NK-92 (cell line): ENCODE data around the gene PNMA6E.

Experiments
- DNase-seq: peaks from one replicate; lab custom pipeline; 2025; ENCODE audit not compliant: unreplicated experiment; lab: John Stamatoyannopoulos, UW

PNMA6E gene

DNA sequence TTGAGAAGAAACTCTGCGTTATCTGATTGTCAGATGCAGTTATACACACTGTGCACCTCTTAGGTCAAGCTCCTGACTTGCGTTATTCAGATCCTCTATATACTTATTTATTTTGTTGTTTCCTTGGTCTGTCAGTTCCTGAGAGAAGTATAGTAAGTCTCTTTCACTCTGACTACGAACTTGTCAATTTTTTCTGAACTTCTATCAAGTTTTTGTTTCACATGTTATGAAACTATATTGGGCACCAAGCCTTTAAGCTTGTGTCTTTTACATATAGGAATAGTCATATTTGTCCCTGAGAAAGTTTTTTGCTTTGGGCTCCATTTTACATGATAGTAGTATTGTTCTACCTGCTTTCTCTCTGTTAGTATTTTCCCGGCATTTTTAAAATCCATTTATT is 35.5 kb downstream of the PNMA6E start:
- DNase-seq, result no peak

DNA sequence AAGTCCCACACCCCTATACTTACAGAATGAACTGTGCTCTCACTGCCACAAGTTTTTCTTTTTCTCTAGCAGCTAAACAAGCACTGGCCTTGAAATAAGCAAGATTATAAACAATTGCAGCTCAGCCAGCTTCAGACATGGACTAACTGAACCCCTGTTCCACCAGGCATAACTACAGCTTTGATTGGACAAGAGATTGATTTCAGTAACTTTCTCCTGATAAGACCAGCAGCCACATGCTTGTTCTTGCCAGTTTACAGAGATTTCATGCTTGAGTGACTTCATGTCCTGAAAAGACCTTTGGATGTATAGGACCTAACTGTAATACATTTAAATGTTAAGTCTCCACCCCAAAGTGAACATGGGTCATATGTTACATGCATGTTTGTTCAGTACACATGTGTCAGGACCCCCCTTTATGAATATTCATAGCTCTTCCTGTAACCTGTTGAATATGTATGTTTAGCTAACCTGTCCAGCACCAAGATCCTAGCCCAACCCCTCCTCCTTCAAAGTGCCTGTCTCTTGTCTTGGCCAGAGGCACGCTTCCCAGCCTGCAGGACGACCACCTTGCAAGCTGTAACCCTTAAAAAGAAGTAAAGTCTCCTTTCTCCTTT is 39.3 kb downstream of the PNMA6E start:
- no peak for DNase-seq

DNA sequence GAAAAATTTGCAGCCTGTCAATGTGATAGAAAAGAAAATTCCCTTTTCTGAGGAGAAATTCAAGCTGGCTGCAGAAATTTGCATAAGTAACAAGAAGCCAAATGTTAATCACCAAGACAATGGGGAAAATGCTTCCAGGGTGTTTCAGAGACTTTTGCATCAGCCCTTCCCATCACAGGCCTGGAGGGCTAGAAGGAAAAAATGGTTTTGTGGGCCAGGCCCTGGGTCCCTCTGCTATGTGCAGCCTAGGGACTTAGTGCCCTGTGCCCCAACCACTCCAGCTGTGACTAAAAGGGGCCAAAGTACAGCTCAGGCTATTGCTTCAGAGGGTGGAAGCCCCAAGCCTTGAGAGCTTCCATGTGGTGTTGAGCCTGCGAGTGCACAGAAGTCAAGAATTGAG is 43.3 kb downstream of the PNMA6E start:
- DNase-seq, result no peak

DNA sequence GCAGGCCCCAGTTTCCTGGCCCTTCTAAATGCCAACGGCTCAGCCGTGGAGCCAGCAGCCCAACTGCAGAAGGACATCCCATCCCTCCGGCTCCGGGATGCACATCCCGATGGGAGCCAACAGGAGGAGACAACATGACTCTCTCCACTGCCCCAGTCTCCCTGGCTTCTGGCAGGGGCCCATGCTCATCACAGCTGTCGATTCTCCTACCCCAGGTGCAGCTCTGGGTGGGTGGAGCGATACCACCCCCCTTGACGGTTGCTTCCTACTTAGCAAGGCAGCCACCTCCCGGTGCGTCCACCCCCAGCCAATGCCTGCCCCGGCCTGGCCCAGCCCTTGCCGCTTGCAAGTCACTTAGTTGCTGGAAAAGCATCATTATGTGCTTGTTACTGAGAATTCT is 47.7 kb downstream of the PNMA6E start:
- DNase-seq, result no peak

DNA sequence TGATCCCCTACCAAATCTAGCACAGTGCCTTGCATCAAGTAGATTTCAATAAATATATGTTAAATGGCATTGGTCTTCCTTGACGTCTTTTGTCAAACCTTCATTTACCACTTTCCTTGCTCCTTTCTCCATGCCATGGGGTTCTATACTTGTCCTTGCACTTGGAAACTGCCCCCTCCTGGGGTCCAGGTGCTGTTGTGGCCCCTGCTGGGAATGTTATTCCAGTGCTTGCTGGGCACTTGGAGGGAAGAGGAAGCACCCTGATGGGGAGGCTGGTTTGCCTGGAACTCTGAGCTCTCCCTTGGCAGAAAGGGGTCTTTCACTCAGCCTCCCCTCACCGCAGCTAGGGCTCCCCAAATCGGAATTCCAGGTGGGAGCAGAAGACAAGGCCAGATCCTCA is 48.3 kb downstream of the PNMA6E start:
- no peak for DNase-seq

DNA sequence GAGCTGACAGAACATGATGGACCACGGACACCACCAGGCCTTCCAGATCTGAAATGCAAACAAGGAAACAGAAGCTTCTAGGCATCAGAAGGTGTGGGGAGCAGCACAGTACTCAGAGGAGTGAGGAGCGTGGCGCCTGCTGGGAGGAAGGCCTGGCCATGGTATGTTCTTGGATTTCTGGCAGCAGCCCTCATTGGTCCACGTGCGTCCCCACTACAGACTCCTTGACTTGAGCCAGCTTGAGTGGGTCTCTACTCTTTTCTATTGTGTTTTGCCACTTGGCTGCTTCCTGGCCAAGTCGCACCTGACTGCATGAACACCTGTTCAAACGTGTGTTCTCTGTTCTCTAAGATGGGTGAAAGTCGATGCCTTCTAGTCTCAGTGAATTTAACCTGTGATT is 49.2 kb downstream of the PNMA6E start:
- DNase-seq, result no peak

DNA sequence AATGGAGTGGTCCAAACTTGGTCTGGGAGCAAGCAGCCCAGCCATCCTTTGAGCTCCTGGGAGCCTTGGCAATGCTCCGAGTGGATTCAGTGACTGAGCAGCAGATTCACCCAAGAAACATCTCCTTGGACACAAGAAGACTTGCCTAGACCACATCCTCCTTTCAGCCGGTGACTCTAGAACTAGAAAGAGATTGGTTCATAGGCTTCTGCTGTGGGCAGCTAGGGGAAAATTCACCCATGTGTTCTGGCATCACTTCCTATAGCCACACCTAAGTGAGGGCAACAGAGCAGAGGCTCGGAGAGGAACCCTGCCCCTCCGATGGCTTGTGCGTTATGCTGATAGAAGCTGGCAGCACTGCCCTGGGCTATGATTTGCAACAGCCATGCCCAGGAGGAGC is 51.2 kb downstream of the PNMA6E start:
- DNase-seq, result no peak

DNA sequence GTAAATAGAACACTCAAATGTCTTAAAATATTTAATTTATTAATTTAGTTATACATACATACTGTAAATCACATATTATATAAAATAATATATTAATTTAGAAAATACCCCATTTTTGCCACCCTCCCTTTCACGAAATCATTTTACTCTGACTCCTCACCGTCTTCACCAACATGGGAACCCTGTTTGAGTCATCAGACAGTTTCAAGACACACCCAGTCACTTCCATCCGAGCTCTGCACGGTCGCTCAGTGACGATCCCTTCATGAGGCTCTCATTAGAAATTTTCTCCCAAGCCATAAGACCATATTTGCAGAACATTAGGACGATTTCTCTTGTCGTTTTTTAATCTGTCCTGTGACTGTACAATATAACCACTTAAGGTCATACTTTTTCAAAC is 52.7 kb downstream of the PNMA6E start:
- DNase-seq, result no peak

DNA sequence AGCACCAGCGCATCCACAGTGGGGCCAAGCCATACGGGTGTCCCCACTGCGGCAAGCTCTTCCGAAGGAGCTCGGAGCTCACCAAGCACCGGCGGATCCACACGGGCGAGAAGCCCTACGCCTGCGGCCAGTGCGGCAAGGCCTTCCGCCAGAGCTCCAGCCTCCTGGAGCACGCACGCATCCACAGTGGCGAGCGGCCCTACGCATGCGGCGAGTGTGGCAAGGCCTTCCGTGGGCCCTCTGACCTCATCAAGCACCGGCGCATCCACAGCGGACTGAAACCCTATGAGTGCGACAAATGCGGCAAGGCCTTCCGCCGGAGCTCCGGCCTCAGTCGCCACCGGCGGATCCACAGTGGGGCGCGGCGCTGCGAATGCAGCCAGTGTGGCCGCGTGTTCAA is 53.6 kb downstream of the PNMA6E start:
- DNase-seq, result no peak
